Measurements from ENCODE around the gene COPS8.

DNA sequence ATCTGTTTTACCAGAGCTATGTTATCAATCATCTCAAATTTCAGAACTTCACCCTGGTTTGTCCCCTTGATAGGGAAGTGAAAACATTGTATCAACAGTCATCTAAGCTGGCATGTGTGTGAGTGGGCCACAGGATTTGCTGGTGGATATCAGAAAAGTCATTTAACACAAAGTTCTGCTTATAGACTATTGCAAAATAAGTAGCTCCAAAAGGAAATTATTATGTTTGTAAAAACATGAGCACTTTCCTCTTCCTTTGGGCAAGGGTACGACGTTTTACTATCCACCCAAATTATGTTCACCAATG lies 20.7 kb upstream of the COPS8 start:
- TF ChIP-seq, protein P1, sequence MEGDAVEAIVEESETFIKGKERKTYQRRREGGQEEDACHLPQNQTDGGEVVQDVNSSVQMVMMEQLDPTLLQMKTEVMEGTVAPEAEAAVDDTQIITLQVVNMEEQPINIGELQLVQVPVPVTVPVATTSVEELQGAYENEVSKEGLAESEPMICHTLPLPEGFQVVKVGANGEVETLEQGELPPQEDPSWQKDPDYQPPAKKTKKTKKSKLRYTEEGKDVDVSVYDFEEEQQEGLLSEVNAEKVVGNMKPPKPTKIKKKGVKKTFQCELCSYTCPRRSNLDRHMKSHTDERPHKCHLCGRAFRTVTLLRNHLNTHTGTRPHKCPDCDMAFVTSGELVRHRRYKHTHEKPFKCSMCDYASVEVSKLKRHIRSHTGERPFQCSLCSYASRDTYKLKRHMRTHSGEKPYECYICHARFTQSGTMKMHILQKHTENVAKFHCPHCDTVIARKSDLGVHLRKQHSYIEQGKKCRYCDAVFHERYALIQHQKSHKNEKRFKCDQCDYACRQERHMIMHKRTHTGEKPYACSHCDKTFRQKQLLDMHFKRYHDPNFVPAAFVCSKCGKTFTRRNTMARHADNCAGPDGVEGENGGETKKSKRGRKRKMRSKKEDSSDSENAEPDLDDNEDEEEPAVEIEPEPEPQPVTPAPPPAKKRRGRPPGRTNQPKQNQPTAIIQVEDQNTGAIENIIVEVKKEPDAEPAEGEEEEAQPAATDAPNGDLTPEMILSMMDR (IDR thresholded peaks at IDR 0.05), result no peak
- TF ChIP-seq POLR2A (IDR thresholded peaks at IDR 0.05) (no peak), EP300 (IDR thresholded peaks at IDR 0.05) (no peak)

Data from sigmoid colon (tissue), 4 donors.